Fibroblast of mammary gland (primary cell): ENCODE results near the gene MARVELD1.
A peak's percentile ranks its signal among the peaks of the same experiment; 100 is the strongest.
"Not testable (repeated sequence)": the region's sequence is repeated elsewhere in the genome, so short reads cannot be mapped to it uniquely, and the experiment has no call there.

Source experiments
- DNase-seq: peaks from one replicate; pipeline ENCODE4 v3.0.0-alpha.2; 2010; ENCODE audit warnings: low read depth
- H3K4me3 ChIP-seq: 2 replicates; pipeline ENCODE4 v1.5.1; 2011; ENCODE audit warnings: low read depth, mild to moderate bottlenecking, low read length, moderate library complexity; ENCODE audit not compliant: control insufficient read depth
- CTCF ChIP-seq: conservative IDR thresholded peaks from 2 replicates; pipeline ENCODE4 v1.5.1; 2011; ENCODE audit warnings: low read depth, low read length, inconsistent platforms; ENCODE audit not compliant: control insufficient read depth, insufficient read depth

MARVELD1 gene

GRCh38 chr10:97685395-97685958, 28.1 kb upstream of the MARVELD1 start:
- peak; percentile 23 for DNase-seq
- peak overlapping the region; percentile 25 for H3K4me3 ChIP-seq
- peak; percentile 35 for TF ChIP-seq CTCF

- no peak for TF ChIP-seq CTCF
- DNase-seq: peak; percentile 13
- peak overlapping the region; percentile 75 for H3K4me3 ChIP-seq
Observed at GRCh38 chr10:97686301-97686961, 27.1 kb upstream of the MARVELD1 start.

GRCh38 chr10:97686962-97687784, 26.4 kb upstream of the MARVELD1 start, which contains the start of gene AVPI1:
AVPI1 (minus strand) TSS chr10:97687241; CDS start chr10:97679905, 7,336 bp downstream.
- H3K4me3 ChIP-seq: peak within 1 kb of the TSS; percentile 75
- peak; percentile 95 for DNase-seq
- TF ChIP-seq CTCF: no peak

- H3K4me3 ChIP-seq: no peak overlapping the region
- DNase-seq: peak; percentile 90
- TF ChIP-seq CTCF: peak; percentile 2
Observed at GRCh38 chr10:97687785-97688781, 25.4 kb upstream of the MARVELD1 start.

GRCh38 chr10:97689559-97690020, 23.9 kb upstream of the MARVELD1 start:
- no peak overlapping the region for H3K4me3 ChIP-seq
- TF ChIP-seq CTCF: no peak
- DNase-seq: peak; percentile 99

GRCh38 chr10:97690133-97690532, 23.4 kb upstream of the MARVELD1 start:
- no peak overlapping the region for H3K4me3 ChIP-seq
- peak; percentile 27 for DNase-seq
- no peak for TF ChIP-seq CTCF

GRCh38 chr10:97698072-97698655, 15.4 kb upstream of the MARVELD1 start:
- DNase-seq, H3K4me3 ChIP-seq: not testable (repeated sequence)
